Muscle layer of duodenum (tissue), 2 donors: ENCODE data around the gene SCMH1.

Experiments
- H3K27ac ChIP-seq: one replicate; pipeline ENCODE4 v1.7.0; 2013; ENCODE audit warnings: mild to moderate bottlenecking, low read length
- H3K27me3 ChIP-seq: one replicate; pipeline ENCODE4 v1.7.0; 2013; ENCODE audit warnings: low read depth, mild to moderate bottlenecking, control low read depth, low read length
- H3K36me3 ChIP-seq, 2 donors: one replicate each; pipeline ENCODE4 v1.7.0; 2013; ENCODE audit warnings: low read length in 2 of 2, control low read depth in 1 of 2, mild to moderate bottlenecking in 1 of 2; ENCODE audit not compliant: insufficient read depth in 2 of 2, control insufficient read depth in 1 of 2
- H3K4me1 ChIP-seq, 2 donors: one replicate each; pipeline ENCODE4 v1.7.0; 2013; ENCODE audit warnings: low read length in 2 of 2, mild to moderate bottlenecking in 2 of 2, control low read depth in 1 of 2, moderate library complexity in 1 of 2; ENCODE audit not compliant: insufficient read depth in 2 of 2, control insufficient read depth in 1 of 2
- H3K4me3 ChIP-seq, 2 donors: one replicate each; pipeline ENCODE4 v1.7.0; 2013; ENCODE audit warnings: low read length in 2 of 2, low read depth in 1 of 2, mild to moderate bottlenecking in 1 of 2
- H3K9me3 ChIP-seq, 2 donors: one replicate each; pipeline ENCODE4 v1.7.0; 2013; ENCODE audit warnings: low read length in 2 of 2, control low read depth in 1 of 2, mild to moderate bottlenecking in 1 of 2; ENCODE audit not compliant: control insufficient read depth in 1 of 2
- donor health status: healthy.

SCMH1 gene

GRCh38 chr1:41086921-41087320, 155.2 kb downstream of the SCMH1 start:
- Histone ChIP-seq H3K4me3 (no peak overlapping the region), H3K4me1 (no peaks in the 10 kb centered on the region), H3K36me3 (no peaks in the 10 kb centered on the region), H3K27me3 (no peaks in the 10 kb centered on the region), H3K9me3 (no peaks in the 10 kb centered on the region), H3K27ac (no peak overlapping the region)

GRCh38 chr1:41078616-41079015, 163.5 kb downstream of the SCMH1 start:
- H3K27ac ChIP-seq = no peak overlapping the region
- H3K4me1 ChIP-seq = no peaks in the 10 kb centered on the region
- H3K27me3 ChIP-seq = no peaks in the 10 kb centered on the region
- H3K4me3 ChIP-seq = no peak overlapping the region
- H3K36me3 ChIP-seq = peaks cover 0 to 8% of the 10 kb centered on the region in 2 donors
- no peaks in the 10 kb centered on the region for H3K9me3 ChIP-seq

- H3K4me1 ChIP-seq = no peaks in the 10 kb centered on the region
Measured at GRCh38 chr1:41078193-41078592, 163.9 kb downstream of the SCMH1 start.

GRCh38 chr1:41073971-41074370, 168.1 kb downstream of the SCMH1 start:
- no peak overlapping the region for H3K27ac ChIP-seq
- H3K9me3 ChIP-seq = no peaks in the 10 kb centered on the region
- H3K36me3 ChIP-seq = peaks cover 16 to 31% of the 10 kb centered on the region in 2 donors
- H3K4me1 ChIP-seq = no peaks in the 10 kb centered on the region
- H3K27me3 ChIP-seq = no peaks in the 10 kb centered on the region
- no peak overlapping the region for H3K4me3 ChIP-seq

More at GRCh38 chr1:41078193-41078592, 163.9 kb downstream of the SCMH1 start:
- Histone ChIP-seq H3K27me3 (no peaks in the 10 kb centered on the region), H3K27ac (no peak overlapping the region), H3K4me3 (no peak overlapping the region), H3K36me3 (peaks cover 0 to 12% of the 10 kb centered on the region in 2 donors), H3K9me3 (no peaks in the 10 kb centered on the region)

- Histone ChIP-seq H3K4me1 (no peaks in the 10 kb centered on the region), H3K27me3 (no peaks in the 10 kb centered on the region), H3K36me3 (peaks cover 16 to 36% of the 10 kb centered on the region in 2 donors), H3K27ac (no peak overlapping the region), H3K9me3 (no peaks in the 10 kb centered on the region), H3K4me3 (no peak overlapping the region)
Measured at GRCh38 chr1:41072051-41072450, 170.1 kb downstream of the SCMH1 start.

- Histone ChIP-seq H3K4me1 (no peaks in the 10 kb centered on the region), H3K36me3 (peaks cover 0 to 43% of the 10 kb centered on the region in 2 donors), H3K4me3 (no peak overlapping the region), H3K27ac (no peak overlapping the region), H3K9me3 (peaks cover 0 to 7% of the 10 kb centered on the region in 2 donors), H3K27me3 (no peaks in the 10 kb centered on the region)
Measured at GRCh38 chr1:41056907-41057306, 185.2 kb downstream of the SCMH1 start.

GRCh38 chr1:41053316-41053715, 188.8 kb downstream of the SCMH1 start:
- peaks cover 3 to 41% of the 10 kb centered on the region in 2 donors for H3K36me3 ChIP-seq
- H3K27ac ChIP-seq = no peak overlapping the region
- no peaks in the 10 kb centered on the region for H3K4me1 ChIP-seq
- H3K4me3 ChIP-seq = no peak overlapping the region
- no peaks in the 10 kb centered on the region for H3K27me3 ChIP-seq
- H3K9me3 ChIP-seq = no peaks in the 10 kb centered on the region

- Histone ChIP-seq H3K4me3 (no peak overlapping the region), H3K9me3 (no peaks in the 10 kb centered on the region), H3K36me3 (peaks cover 20 to 49% of the 10 kb centered on the region in 2 donors), H3K27me3 (no peaks in the 10 kb centered on the region), H3K4me1 (peaks cover 0 to 4% of the 10 kb centered on the region in 2 donors), H3K27ac (no peak overlapping the region)
Measured at GRCh38 chr1:41051022-41051421, 191.1 kb downstream of the SCMH1 start.

- peaks cover 0 to 11% of the 10 kb centered on the region in 2 donors for H3K4me1 ChIP-seq
- no peaks in the 10 kb centered on the region for H3K9me3 ChIP-seq
- peaks cover 25 to 45% of the 10 kb centered on the region in 2 donors for H3K36me3 ChIP-seq
- H3K27ac ChIP-seq = no peak overlapping the region
- no peak overlapping the region for H3K4me3 ChIP-seq
- no peaks in the 10 kb centered on the region for H3K27me3 ChIP-seq
Measured at GRCh38 chr1:41048540-41048939, 193.6 kb downstream of the SCMH1 start.

- Histone ChIP-seq H3K4me1 (peaks cover 0 to 11% of the 10 kb centered on the region in 2 donors), H3K36me3 (peaks cover 25 to 38% of the 10 kb centered on the region in 2 donors), H3K27ac (no peak overlapping the region), H3K9me3 (no peaks in the 10 kb centered on the region), H3K27me3 (no peaks in the 10 kb centered on the region), H3K4me3 (no peak overlapping the region)
Measured at GRCh38 chr1:41046347-41046775, 195.7 kb downstream of the SCMH1 start.

- H3K9me3 ChIP-seq = no peaks in the 10 kb centered on the region
- peaks cover 0 to 11% of the 10 kb centered on the region in 2 donors for H3K4me1 ChIP-seq
- H3K4me3 ChIP-seq = no peak overlapping the region
- H3K27ac ChIP-seq = no peak overlapping the region
- peaks cover 30 to 38% of the 10 kb centered on the region in 2 donors for H3K36me3 ChIP-seq
- no peaks in the 10 kb centered on the region for H3K27me3 ChIP-seq
Measured at GRCh38 chr1:41045740-41046139, 196.4 kb downstream of the SCMH1 start.

- Histone ChIP-seq H3K9me3 (no peaks in the 10 kb centered on the region), H3K36me3 (peaks cover 30 to 34% of the 10 kb centered on the region in 2 donors), H3K27ac (peak overlapping the region; percentile 42), H3K4me3 (no peak overlapping the region), H3K4me1 (peaks cover 0 to 11% of the 10 kb centered on the region in 2 donors), H3K27me3 (no peaks in the 10 kb centered on the region)
Measured at GRCh38 chr1:41044187-41044586, 197.9 kb downstream of the SCMH1 start.
